Mesenchymal stem cell (in vitro differentiated cells and primary cell): ENCODE data around the gene FBN2.

Experiments
- DNase-seq: peaks from one replicate; pipeline ENCODE4 v3.0.0-alpha.2; 2013
- H2AFZ ChIP-seq: one replicate; pipeline ENCODE4 v1.6.1; 2013; ENCODE audit warnings: low read depth, mild to moderate bottlenecking, control low read depth, inconsistent platforms, low read length, moderate library complexity
- H2AK5ac ChIP-seq: 2 replicates; pipeline ENCODE4 v1.6.1; 2013; ENCODE audit warnings: low read length, moderate library complexity, mild to moderate bottlenecking, inconsistent platforms; ENCODE audit not compliant: severe bottlenecking
- H2BK120ac ChIP-seq: one replicate; pipeline ENCODE4 v1.6.1; 2013; ENCODE audit warnings: low read depth, mild to moderate bottlenecking, inconsistent platforms, low read length, moderate library complexity
- H2BK12ac ChIP-seq, 2 experiments: one replicate each; pipeline ENCODE4 v1.6.1; 2013; ENCODE audit warnings: inconsistent platforms in 2 of 2, low read length in 2 of 2, mild to moderate bottlenecking in 2 of 2, moderate library complexity in 2 of 2, control low read depth in 1 of 2
- H2BK15ac ChIP-seq: one replicate; pipeline ENCODE4 v1.6.1; 2013; ENCODE audit warnings: mild to moderate bottlenecking, low read depth, inconsistent platforms; ENCODE audit not compliant: poor library complexity, severe bottlenecking
- H2BK5ac ChIP-seq: 2 replicates; pipeline ENCODE4 v1.6.1; 2013; ENCODE audit warnings: low read depth, mild to moderate bottlenecking, low read length, control low read depth, inconsistent platforms; ENCODE audit not compliant: poor library complexity, severe bottlenecking
- H3K14ac ChIP-seq, 2 experiments: one replicate each; pipeline ENCODE4 v1.6.1; 2013; ENCODE audit warnings: inconsistent platforms in 2 of 2, low read length in 2 of 2, control low read depth in 1 of 2, mild to moderate bottlenecking in 1 of 2, moderate library complexity in 1 of 2
- H3K18ac ChIP-seq, 2 experiments: one replicate each; pipeline ENCODE4 v1.6.1; 2013; ENCODE audit warnings: inconsistent platforms in 2 of 2, low read length in 2 of 2, control low read depth in 1 of 2, low read depth in 1 of 2, mild to moderate bottlenecking in 1 of 2
- H3K23ac ChIP-seq, 2 experiments: one replicate each; pipeline ENCODE4 v1.6.1; 2013; ENCODE audit warnings: inconsistent platforms in 2 of 2, low read length in 2 of 2, mild to moderate bottlenecking in 2 of 2, moderate library complexity in 2 of 2, control low read depth in 1 of 2
- H3K27ac ChIP-seq: 2 replicates; pipeline ENCODE4 v1.5.1; 2013; ENCODE audit warnings: mild to moderate bottlenecking, moderate library complexity, low read length, control low read depth, inconsistent platforms; ENCODE audit not compliant: poor library complexity, severe bottlenecking
- H3K27me3 ChIP-seq, 2 experiments: 2 replicates each; pipeline versions ENCODE4 v1.6.1 to v1.7.0; 2013; ENCODE audit warnings: low read length in 2 of 2, mild to moderate bottlenecking in 2 of 2, moderate library complexity in 2 of 2, control low read depth in 1 of 2, inconsistent platforms in 1 of 2; ENCODE audit not compliant: control insufficient read depth in 1 of 2, insufficient read depth in 1 of 2
- H3K36me3 ChIP-seq, 2 experiments: 2 replicates each; pipeline versions ENCODE4 v1.6.1 to v1.7.0; 2013; ENCODE audit warnings: low read length in 2 of 2, control low read depth in 1 of 2, inconsistent platforms in 1 of 2, low read depth in 1 of 2, mild to moderate bottlenecking in 1 of 2; ENCODE audit not compliant: insufficient read depth in 2 of 2, control insufficient read depth in 1 of 2
- H3K4ac ChIP-seq, 2 experiments: one replicate each; pipeline ENCODE4 v1.6.1; 2013; ENCODE audit warnings: inconsistent platforms in 2 of 2, low read length in 2 of 2, mild to moderate bottlenecking in 2 of 2, moderate library complexity in 2 of 2, control low read depth in 1 of 2, low read depth in 1 of 2
- H3K4me1 ChIP-seq: 2 replicates; pipeline ENCODE4 v1.6.1; 2013; ENCODE audit warnings: low read depth, low read length, control low read depth; ENCODE audit not compliant: control insufficient read depth, insufficient read depth
- H3K4me2 ChIP-seq: 2 replicates; pipeline ENCODE4 v1.6.1; 2013; ENCODE audit warnings: low read length, mild to moderate bottlenecking, inconsistent platforms; ENCODE audit not compliant: poor library complexity, severe bottlenecking
- H3K4me3 ChIP-seq, 2 experiments: 2 replicates each; pipeline versions ENCODE4 v1.5.1 to v1.7.0; 2013; ENCODE audit warnings: low read length in 2 of 2, mild to moderate bottlenecking in 2 of 2, control low read depth in 1 of 2, low read depth in 1 of 2; ENCODE audit not compliant: insufficient read depth in 1 of 2
- H3K79me1 ChIP-seq: replicated peaks from 2 replicates; pipeline ENCODE4 v1.6.1; 2013; ENCODE audit warnings: mild to moderate bottlenecking, control low read depth, low read length, inconsistent platforms; ENCODE audit not compliant: poor library complexity, severe bottlenecking
- H3K9ac ChIP-seq: 2 replicates; pipeline ENCODE4 v1.7.0; 2013; ENCODE audit warnings: mild to moderate bottlenecking, low read length, moderate library complexity
- H3K9me3 ChIP-seq: 2 replicates; pipeline ENCODE4 v1.7.0; 2013; ENCODE audit warnings: mild to moderate bottlenecking, low read length; ENCODE audit not compliant: control insufficient read depth
- H4K8ac ChIP-seq: one replicate; pipeline ENCODE4 v1.6.1; 2013; ENCODE audit warnings: inconsistent platforms, mild to moderate bottlenecking, low read length, moderate library complexity
- H4K91ac ChIP-seq: one replicate; pipeline ENCODE4 v1.6.1; 2013; ENCODE audit warnings: mild to moderate bottlenecking, low read length, inconsistent platforms
- whole genome bisulfite sequencing: methylation state at CpG from one replicate; pipeline ENCODE4 v1.1.7; 2013; ENCODE audit warnings: mixed read lengths; 5-methylcytosine and 5-hydroxymethylcytosine counted together

The FBN2 gene

DNA sequence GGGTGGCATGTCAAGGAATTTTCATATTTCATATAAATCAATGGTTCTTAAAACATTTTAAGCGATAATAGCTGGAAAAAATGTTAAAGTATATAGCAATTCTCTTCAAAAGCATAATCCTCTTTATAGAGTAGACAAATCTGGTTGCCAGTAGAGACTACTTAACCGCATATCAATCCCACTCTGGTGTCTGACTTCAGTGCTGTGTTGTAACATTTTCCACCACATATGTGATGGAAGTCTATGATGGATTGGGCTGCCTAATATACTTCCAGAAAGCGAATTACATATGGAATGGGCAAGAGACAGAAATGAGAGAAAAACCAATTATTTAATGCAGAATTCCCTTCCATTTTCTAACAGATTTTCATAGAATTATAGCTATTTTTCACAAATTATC lies 54.3 kb downstream of the FBN2 start:
- Histone ChIP-seq H3K14ac (no peak overlapping the region), H2AFZ (no peak overlapping the region), H3K23ac (no peak overlapping the region), H3K27me3 (no peaks in the 10 kb centered on the region), H3K27ac (no peak overlapping the region), H4K8ac (no peak overlapping the region), H3K18ac (no peak overlapping the region), H3K36me3 (no peaks in the 10 kb centered on the region), H2AK5ac (no peak overlapping the region), H3K4ac (no peak overlapping the region), H3K4me3 (no peak overlapping the region), H3K9ac (no peak overlapping the region), H3K4me2 (no peak overlapping the region), H2BK12ac (no peak overlapping the region), H3K79me1 (no peaks in the 10 kb centered on the region), H2BK5ac (no peak overlapping the region), H2BK15ac (no peak overlapping the region), H2BK120ac (no peak overlapping the region), H3K4me1 (no peaks in the 10 kb centered on the region), H3K9me3 (no peaks in the 10 kb centered on the region), H4K91ac (no peak overlapping the region)
- WGBS: no CpG with 5 or more reads among the region's 3 CpGs
- no peak for DNase-seq

GRCh38 chr5:128480906-128481633 lies 57.0 kb downstream of the FBN2 start:
- no peak overlapping the region for H2BK12ac ChIP-seq
- no peak overlapping the region for H4K8ac ChIP-seq
- H2BK5ac ChIP-seq: no peak overlapping the region
- no peak overlapping the region for H3K4ac ChIP-seq
- H3K23ac ChIP-seq: no peak overlapping the region
- no peaks in the 10 kb centered on the region for H3K27me3 ChIP-seq
- no peak overlapping the region for H3K27ac ChIP-seq
- 92% methylated on average over 3 of the region's 5 CpGs for WGBS
- DNase-seq: no peak
- no peak overlapping the region for H3K9ac ChIP-seq
- H2AK5ac ChIP-seq: no peak overlapping the region
- no peak overlapping the region for H3K14ac ChIP-seq
- H2BK15ac ChIP-seq: no peak overlapping the region
- H3K18ac ChIP-seq: no peak overlapping the region
- peaks cover 2% of the 10 kb centered on the region for H3K79me1 ChIP-seq
- no peaks in the 10 kb centered on the region for H3K36me3 ChIP-seq
- no peak overlapping the region for H3K4me3 ChIP-seq
- no peaks in the 10 kb centered on the region for H3K9me3 ChIP-seq
- no peak overlapping the region for H3K4me2 ChIP-seq
- no peaks in the 10 kb centered on the region for H3K4me1 ChIP-seq
- H4K91ac ChIP-seq: no peak overlapping the region
- H2AFZ ChIP-seq: no peak overlapping the region
- H2BK120ac ChIP-seq: no peak overlapping the region

GRCh38 chr5:128480158-128480557 lies 57.9 kb downstream of the FBN2 start:
- Histone ChIP-seq H4K8ac (no peak overlapping the region), H2BK12ac (no peak overlapping the region), H3K9ac (no peak overlapping the region), H2AFZ (no peak overlapping the region), H3K9me3 (no peaks in the 10 kb centered on the region), H3K18ac (no peak overlapping the region), H3K4me3 (no peak overlapping the region), H3K4ac (no peak overlapping the region), H3K27ac (no peak overlapping the region), H2BK120ac (no peak overlapping the region), H2BK5ac (no peak overlapping the region), H3K14ac (no peak overlapping the region), H3K23ac (no peak overlapping the region), H2BK15ac (no peak overlapping the region), H3K79me1 (peaks cover 2% of the 10 kb centered on the region), H3K4me1 (no peaks in the 10 kb centered on the region), H4K91ac (no peak overlapping the region), H3K27me3 (no peaks in the 10 kb centered on the region), H2AK5ac (no peak overlapping the region), H3K36me3 (no peaks in the 10 kb centered on the region), H3K4me2 (no peak overlapping the region)
- no CpG with 5 or more reads among the region's 1 CpG for WGBS
- DNase-seq: no peak

DNA sequence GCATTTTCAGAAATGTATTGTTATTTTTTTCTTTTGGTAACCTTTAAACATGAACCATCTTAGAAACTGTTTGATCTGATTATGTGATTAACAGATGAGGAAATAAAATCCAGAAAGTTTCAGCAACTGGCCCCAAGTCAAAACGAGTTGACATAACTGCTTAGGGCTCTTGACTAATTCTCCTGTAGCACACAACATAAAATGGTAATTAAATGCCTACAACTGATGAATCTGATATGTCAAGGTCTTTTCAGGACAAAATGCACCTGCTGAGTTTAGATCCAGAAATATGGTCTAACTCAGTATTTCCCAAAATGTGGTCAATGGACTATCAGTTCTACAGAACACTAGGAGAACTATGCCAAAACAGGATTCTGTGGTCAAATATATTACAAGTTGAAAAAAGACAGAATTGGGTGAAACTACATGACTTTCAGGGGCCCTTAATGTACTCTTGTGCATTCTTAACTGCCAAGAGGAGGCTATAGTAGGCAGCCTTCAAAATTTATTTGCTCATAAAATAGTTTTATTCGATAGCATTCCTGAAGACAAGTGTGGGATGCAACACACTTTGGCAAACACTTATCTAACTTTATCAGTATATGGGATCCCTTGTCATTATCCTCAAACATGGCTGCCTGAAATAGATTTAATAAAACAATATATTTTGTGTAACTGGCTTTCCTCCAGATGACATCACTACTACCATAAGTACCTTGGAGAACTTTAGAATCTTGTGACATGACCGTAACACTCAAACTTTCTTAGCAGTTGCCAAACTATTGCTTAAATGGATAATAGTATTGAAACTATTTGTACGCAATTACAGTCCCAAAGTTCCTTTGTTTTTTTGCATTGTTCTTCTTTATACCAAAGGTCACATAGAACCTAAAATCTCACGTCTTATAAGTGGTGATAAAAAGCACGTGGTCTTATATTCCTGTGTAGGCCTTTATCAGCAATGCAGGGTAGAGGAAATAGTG lies 59.4 kb downstream of the FBN2 start:
- WGBS: no CpG with 5 or more reads among the region's 6 CpGs
- no peak overlapping the region for H3K23ac ChIP-seq

More for the DNA sequence above, 59.4 kb downstream of the FBN2 start:
- Histone ChIP-seq H2BK120ac (no peak overlapping the region), H3K18ac (no peak overlapping the region), H3K4ac (no peak overlapping the region), H3K4me1 (no peaks in the 10 kb centered on the region), H3K79me1 (peaks cover 3% of the 10 kb centered on the region), H2BK15ac (no peak overlapping the region), H3K27ac (no peak overlapping the region), H2BK5ac (no peak overlapping the region), H4K8ac (no peak overlapping the region), H4K91ac (no peak overlapping the region), H2AK5ac (no peak overlapping the region), H3K9ac (no peak overlapping the region), H2BK12ac (no peak overlapping the region), H3K4me3 (no peak overlapping the region), H3K14ac (no peak overlapping the region), H3K9me3 (no peaks in the 10 kb centered on the region), H3K36me3 (no peaks in the 10 kb centered on the region), H3K4me2 (no peak overlapping the region), H2AFZ (no peak overlapping the region), H3K27me3 (no peaks in the 10 kb centered on the region)
- DNase-seq: no peak
